ENCODE data around the gene CNTNAP2. TPM values are rescaled to one million over a fixed set of nuclear protein-coding genes. Genes with fewer than 3 reads are reported as not detected.

CNTNAP2 gene
- total and polyA plus RNA-seq, 2 of the 4 experiments (the other 2 are of a cell fraction): not detected

DNA sequence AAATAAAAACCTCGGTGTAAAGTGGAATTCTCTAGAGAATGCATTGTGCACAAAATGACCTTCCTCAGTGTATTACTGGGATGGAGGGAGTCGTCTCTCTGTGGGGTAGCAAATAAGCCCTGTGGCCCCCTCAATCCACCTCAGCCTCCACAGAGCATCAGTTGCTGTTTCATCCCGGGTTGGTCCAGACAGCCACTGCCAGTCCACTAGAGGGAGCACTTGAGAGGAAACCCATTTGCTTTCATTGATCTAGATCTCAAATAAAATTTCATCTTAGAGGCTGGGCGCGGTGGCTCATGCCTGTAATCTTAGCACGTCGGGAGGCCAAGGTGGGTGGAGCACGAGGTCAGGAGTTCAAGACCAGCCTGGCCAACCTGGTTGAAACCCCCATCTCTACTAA lies 1128.7 kb downstream of the CNTNAP2 start:
- peak overlapping the region; percentile 37 for H2AK9ac ChIP-seq (replicated peaks; ENCODE audit: low read depth, low read length, poor library complexity)
- ChIA-PET CTCF (no interaction called here), POLR2A (ENCODE audit: unreplicated experiment) (no interaction called here)
- DNase-seq: peak; percentile 24
- dilution Hi-C loops (cut with HindIII; ENCODE audit: low sequenced_read_pairs, unreplicated experiment): no loop called here
- no peaks in the 10 kb centered on the region for H3K4me1 ChIP-seq (ENCODE audit: control insufficient read depth, insufficient read depth, low read length)
- H2BK15ac ChIP-seq (ENCODE audit: low read depth, low read length): no peak overlapping the region
- no peaks in the 10 kb centered on the region for H4K20me1 ChIP-seq (ENCODE audit: insufficient read depth, low read length)
- no peak overlapping the region for H3K4me2 ChIP-seq (ENCODE audit: low read depth, low read length)
- no peak overlapping the region for H2BK120ac ChIP-seq (ENCODE audit: low read depth, low read length)
- no TSS peak for BruUV-seq (replicated peaks)
- H3K79me1 ChIP-seq (ENCODE audit: low read depth in 1 of 2, low read length in 2 of 2): no peaks in the 10 kb centered on the region
- no peaks in the 10 kb centered on the region for H3K9me1 ChIP-seq (ENCODE audit: insufficient read depth, low read length)
- no peak overlapping the region for H3K23ac ChIP-seq (ENCODE audit: low read depth, low read length)
- no peak overlapping the region for H4K8ac ChIP-seq (ENCODE audit: low read depth in 2 of 2, low read length in 2 of 2)
- H4K5ac ChIP-seq (ENCODE audit: low read depth, low read length): no peak overlapping the region
- H3K18ac ChIP-seq (ENCODE audit: low read depth, low read length): no peak overlapping the region
- H3K36me3 ChIP-seq (ENCODE audit: control insufficient read depth, insufficient read depth, low read length): no peaks in the 10 kb centered on the region
- H4K91ac ChIP-seq (ENCODE audit: insufficient read depth, low read depth, low read length): no peak overlapping the region
- no peak overlapping the region for H3K9ac ChIP-seq (ENCODE audit: low read depth, low read length)
- H3K4ac ChIP-seq (ENCODE audit: low read depth, low read length): no peak overlapping the region
- intact Hi-C loops (cut with micrococcal nuclease): loop anchor here (1.0 to 10.0 kb wide), 5 partner anchors 190 to 1017 kb away; no protein-coding TSS in a partner anchor
- no peaks in the 10 kb centered on the region for H3K27me3 ChIP-seq (ENCODE audit: control insufficient read depth, insufficient read depth, low read length)
- peak; percentile 66 for ATAC-seq (ENCODE audit: low read depth)
- no peak overlapping the region for H3K27ac ChIP-seq (ENCODE audit: insufficient read depth, low read length)
- no peak overlapping the region for H2BK5ac ChIP-seq (ENCODE audit: low read depth, low read length, poor library complexity, severe bottlenecking)
- H2AK5ac ChIP-seq (ENCODE audit: low read depth, low read length): no peak overlapping the region
- no peak overlapping the region for H3K4me3 ChIP-seq (ENCODE audit: insufficient read depth, low read depth, low read length)
- in situ Hi-C loops (cut with MboI; ENCODE audit: low sequenced_read_pairs): no loop called here
- TF ChIP-seq CTCF (conservative IDR thresholded peaks at IDR 0.05; ENCODE audit: low read depth, low read length) (peak; percentile 49), SMC3 (IDR thresholded peaks at IDR 0.05; ENCODE audit: low read depth, low read length) (peak; percentile 41; the same call in 1 of the 2 replicates), RAD21 (IDR thresholded peaks at IDR 0.05; ENCODE audit: low read length) (peak; percentile 50), CHD1 (IDR thresholded peaks at IDR 0.05; ENCODE audit: low read depth, low read length) (no peak)
- no peak overlapping the region for H2BK20ac ChIP-seq (ENCODE audit: low read depth, low read length)
- no peaks in the 10 kb centered on the region; the same call in 1 of the 2 replicates for H3K9me3 ChIP-seq (ENCODE audit: control insufficient read depth, insufficient read depth, low read length)
- no peak overlapping the region for H2AFZ ChIP-seq (replicated peaks; ENCODE audit: low read length, poor library complexity)
- H3K56ac ChIP-seq (ENCODE audit: extremely low read depth, insufficient read depth, low read length): no peak overlapping the region
- H3K14ac ChIP-seq (replicated peaks; ENCODE audit: low read depth, low read length): no peak overlapping the region
- WGBS, 2 experiments (ENCODE audit: extremely low coverage in 2 of 2, insufficient read length in 1 of 2): no CpG with 5 or more reads among the region's 8 CpGs
